ENCODE measurements around the gene WNT7A.
"Not testable (repeated sequence)": the region's sequence is repeated elsewhere in the genome, so short reads cannot be mapped to it uniquely, and the experiment has no call there.

Gene WNT7A

DNA sequence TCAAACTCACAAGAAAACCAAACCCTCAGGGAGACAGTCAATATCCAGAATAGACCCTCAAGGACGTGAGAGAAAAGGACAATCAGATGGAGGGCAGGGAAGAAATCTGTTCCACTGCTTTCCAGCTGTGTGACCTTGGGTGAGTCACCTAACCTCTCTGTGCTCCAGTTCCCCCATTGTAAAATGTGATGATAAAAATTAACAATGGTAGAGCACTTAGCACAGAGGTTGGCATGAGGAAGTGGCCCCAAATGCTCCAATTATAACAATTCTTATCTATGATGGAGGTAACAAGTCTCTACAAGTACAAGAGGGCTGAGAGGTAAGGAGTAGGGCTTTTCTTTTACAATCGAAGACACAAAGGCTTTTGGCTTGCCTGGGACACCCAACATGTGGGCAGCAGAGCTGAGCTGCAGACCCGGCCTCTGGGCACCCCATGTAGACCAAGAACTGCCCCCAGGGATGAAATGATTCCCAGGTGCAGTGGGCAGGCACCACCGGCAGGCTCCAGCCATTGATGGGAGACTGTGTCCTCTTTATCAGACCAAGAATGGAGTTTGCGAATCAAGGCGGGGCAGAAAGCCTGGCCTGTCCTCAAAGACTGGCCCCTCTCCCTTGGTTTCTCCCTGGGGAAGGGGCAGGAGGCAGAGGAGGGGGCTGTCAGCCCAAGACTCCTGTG lies 22.0 kb downstream of the WNT7A start:
- TF ChIP-seq, protein P1, sequence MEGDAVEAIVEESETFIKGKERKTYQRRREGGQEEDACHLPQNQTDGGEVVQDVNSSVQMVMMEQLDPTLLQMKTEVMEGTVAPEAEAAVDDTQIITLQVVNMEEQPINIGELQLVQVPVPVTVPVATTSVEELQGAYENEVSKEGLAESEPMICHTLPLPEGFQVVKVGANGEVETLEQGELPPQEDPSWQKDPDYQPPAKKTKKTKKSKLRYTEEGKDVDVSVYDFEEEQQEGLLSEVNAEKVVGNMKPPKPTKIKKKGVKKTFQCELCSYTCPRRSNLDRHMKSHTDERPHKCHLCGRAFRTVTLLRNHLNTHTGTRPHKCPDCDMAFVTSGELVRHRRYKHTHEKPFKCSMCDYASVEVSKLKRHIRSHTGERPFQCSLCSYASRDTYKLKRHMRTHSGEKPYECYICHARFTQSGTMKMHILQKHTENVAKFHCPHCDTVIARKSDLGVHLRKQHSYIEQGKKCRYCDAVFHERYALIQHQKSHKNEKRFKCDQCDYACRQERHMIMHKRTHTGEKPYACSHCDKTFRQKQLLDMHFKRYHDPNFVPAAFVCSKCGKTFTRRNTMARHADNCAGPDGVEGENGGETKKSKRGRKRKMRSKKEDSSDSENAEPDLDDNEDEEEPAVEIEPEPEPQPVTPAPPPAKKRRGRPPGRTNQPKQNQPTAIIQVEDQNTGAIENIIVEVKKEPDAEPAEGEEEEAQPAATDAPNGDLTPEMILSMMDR (conservative IDR thresholded peaks at IDR 0.05; ENCODE audit: low read length): no peak
- H3K4me3 ChIP-seq (ENCODE audit: low read length): no peak overlapping the region
- DNase-seq (ENCODE audit: low read depth): no peak

DNA sequence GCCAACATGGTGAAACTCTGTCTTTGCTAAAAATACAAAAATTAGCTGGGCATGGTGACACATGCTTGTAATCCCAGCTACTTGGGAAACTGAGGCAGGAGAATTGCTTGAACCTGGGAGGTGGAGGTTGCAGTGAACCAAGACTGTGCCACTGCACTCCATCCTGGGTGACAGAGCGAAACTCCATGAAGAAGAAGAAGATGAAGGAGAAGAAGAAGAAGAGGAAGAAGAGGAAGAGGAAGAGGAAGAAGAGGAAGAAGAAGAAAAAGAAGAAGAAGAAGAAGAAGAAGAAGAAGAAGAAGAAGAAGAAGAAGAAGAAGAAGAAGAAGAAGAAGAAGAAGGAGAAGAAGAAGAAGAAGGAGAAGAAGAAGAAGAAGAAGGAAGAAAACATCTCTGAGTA lies 23.2 kb downstream of the WNT7A start:
- not testable (repeated sequence) for H3K4me3 ChIP-seq (ENCODE audit: low read length); DNase-seq (ENCODE audit: low read depth)

DNA sequence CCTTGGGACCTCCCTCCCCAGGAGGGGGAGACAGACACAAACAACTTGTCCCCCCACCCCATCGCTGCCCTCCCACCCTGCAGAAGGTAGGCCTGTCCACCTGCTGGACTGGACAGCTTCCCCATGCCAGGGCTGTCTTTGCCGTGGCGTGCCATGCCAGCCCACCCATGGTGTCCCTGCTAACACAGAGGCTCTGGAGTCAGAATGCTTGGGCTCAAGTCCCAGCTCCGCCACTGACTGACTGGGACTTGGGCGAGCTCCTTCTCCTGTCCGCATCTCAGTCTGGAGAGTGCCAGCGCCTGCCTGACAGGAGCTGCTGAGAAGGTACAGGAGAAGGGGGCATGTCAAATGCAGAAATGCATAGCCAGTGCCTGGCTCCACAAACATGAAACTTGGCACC lies 23.9 kb downstream of the WNT7A start:
- TF ChIP-seq, protein P1 (conservative IDR thresholded peaks at IDR 0.05; ENCODE audit: low read length): no peak
- DNase-seq (ENCODE audit: low read depth): no peak
- H3K4me3 ChIP-seq (ENCODE audit: low read length): no peak overlapping the region

DNA sequence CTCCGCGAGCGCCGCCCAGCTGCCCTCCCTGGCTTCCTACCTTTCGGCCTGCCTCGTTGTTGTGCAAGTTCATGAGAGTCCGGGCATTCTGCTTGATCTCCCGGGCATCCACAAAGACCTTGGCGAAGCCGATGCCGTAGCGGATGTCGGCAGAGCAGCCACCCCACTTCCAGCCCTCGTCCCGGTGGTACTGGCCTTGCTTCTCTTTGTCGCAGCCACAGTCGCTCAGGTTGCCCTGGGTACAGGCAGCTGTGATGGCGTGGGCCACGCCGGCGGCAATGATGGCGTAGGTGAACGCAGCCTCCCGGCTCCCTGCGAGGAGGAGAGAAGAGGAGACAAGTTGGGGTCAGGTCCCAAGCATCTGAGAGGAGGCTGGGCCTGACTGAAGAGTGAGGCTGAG lies 25.4 kb downstream of the WNT7A start:
- H3K4me3 ChIP-seq (ENCODE audit: low read length): no peak overlapping the region
- no peak for DNase-seq (ENCODE audit: low read depth)
- TF ChIP-seq, protein P1 (conservative IDR thresholded peaks at IDR 0.05; ENCODE audit: low read length): no peak

DNA sequence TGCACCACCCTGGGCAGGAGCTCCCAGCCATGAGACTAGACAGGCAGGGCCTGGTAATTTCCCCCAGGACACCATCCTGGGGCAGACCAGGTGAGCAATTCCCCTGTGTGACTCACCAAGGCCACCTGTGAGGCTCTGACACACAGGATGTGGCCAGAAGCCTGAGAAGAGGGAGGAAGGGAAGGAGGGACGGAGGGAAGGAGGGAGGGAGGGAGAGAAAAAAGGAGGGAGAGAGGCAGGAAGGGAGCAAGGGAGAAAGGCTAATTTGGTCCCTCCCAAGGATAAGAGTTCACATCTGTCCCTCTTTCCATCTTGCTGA lies 25.9 kb downstream of the WNT7A start:
- H3K4me3 ChIP-seq (ENCODE audit: low read length): no peak overlapping the region
- TF ChIP-seq, protein P1 (conservative IDR thresholded peaks at IDR 0.05; ENCODE audit: low read length): no peak
- no peak for DNase-seq (ENCODE audit: low read depth)

DNA sequence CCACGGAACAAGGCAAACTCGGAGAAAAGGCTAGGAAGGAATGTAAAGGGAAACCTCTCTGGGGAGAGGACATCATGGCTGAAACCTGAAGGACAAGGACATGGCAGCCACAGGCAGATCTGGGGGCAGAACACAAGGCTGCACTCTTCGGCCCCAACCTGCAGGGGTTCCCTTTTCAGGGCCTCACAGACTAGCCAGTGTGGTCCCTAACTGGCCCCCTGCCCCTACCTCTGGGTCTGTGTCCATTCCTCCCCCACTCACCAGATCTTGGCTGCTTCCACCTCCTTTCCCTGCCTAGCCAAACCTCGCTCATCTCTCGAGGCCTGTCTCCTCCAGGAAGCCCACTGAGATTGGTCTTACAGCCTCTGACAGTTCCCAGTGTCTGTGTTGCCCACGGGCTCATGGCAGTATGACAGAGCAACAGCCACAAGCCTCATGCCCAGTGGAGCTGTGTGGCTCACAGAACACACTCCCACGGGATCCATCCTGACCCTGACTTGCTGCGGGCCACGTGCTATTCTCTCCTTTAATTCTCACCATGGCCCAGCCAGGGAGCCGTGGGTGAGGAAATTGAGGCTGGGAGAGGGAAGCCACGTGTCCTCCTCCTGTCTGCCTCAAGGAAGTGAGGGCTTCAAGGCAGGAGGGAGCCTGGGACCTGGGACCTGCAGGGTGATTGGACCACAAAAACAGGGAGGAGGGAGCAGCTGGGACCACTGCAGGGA lies 26.5 kb downstream of the WNT7A start:
- H3K4me3 ChIP-seq (ENCODE audit: low read length): no peak overlapping the region
- TF ChIP-seq, protein P1 (conservative IDR thresholded peaks at IDR 0.05; ENCODE audit: low read length): no peak
- no peak for DNase-seq (ENCODE audit: low read depth)

DNA sequence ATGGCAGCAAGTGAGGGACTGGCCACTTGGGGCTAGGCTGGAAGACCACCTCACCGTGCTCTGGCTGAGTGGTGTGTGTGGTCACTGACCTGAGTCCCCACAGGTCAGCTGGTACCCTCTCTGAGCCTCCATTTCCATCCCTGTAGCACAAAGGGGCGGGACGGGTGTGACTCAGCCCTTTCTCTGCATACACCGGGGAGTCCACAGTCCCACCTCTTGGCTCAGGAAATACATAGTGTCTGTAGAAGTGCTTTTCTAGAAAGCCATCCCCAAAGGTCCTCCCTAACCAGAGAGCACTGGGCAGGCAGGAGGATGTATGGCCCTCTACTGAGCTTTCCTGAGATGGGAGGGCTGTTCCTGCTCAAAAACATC lies 27.2 kb downstream of the WNT7A start:
- TF ChIP-seq, protein P1 (conservative IDR thresholded peaks at IDR 0.05; ENCODE audit: low read length): no peak
- no peak overlapping the region for H3K4me3 ChIP-seq (ENCODE audit: low read length)
- DNase-seq (ENCODE audit: low read depth): no peak
